ENCODE measurements around the gene XG. TPM values are rescaled to one million over a fixed set of nuclear protein-coding genes. Genes with fewer than 3 reads are reported as not detected.

Gene XG, protein sequence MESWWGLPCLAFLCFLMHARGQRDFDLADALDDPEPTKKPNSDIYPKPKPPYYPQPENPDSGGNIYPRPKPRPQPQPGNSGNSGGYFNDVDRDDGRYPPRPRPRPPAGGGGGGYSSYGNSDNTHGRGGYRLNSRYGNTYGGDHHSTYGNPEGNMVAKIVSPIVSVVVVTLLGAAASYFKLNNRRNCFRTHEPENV
- total RNA-seq (2022; extraction: Qiagen RNA extraction; ENCODE audit: low read depth) = not detected in 5 replicates

DNA sequence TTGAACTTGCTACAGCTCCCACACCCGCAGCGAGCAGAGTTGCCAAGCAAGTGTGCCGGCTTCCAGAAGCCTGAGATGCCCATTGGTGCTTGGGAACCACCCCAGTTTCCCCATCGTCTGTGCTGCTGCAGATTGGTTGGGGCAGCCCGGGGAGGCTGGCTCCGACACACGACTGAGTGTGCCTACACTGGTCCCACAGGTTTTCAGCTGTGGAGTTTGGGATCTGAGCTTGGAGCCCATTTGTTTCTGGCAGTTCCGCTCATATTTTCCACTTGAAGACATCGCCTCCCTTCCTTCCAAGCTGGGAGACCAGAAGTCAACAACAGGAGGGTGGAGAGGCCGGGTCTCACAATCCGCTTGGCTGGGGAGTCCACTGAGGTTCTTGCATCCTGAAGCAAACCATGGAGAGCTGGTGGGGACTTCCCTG lies at the start of gene XG:
Gene XG, plus strand, starts transcription at position 167 of the 427 bp plus-strand sequence. Its CDS starts 235 bp downstream, at position 402.

DNA sequence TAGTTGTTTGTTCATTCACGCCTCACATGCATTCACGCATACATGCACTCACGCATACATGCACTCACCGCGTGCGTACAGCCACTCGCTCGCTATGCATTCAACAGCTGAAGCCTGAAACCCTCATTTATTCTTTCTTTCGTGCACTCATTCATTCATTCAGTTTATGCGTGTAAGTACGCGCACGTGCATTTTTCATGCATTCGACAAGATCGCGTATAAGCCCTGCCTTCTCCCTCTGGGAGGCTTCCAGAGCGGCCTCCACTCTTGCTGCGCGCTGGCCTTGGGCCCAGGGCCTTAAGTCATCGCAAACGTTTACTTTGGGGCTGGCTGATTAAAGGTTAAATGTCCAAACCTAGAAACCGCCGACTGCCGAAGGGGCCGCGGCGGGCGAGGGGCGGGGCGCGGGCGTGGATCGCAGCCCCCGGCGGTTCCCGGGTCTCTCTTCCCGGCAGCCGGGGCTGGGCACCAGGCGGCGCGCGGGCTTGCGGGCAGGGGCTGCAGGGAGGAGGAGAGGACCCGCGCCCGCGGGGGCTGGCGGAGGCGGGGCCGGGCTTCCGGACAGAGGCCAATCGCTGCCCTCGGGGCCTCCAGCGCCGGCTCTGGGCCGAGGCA lies 76.6 kb downstream of the XG start, which contains the start of gene GYG2:
Gene GYG2, plus strand, starts transcription at position 587 of the 615 bp plus-strand sequence. CDS start 1,259 bp downstream, outside the sequence.

Other genes starting within 250 kb of the XG start
- gene CD99, start 60.7 kb upstream of the XG start, total RNA-seq (2022; extraction: Qiagen RNA extraction; ENCODE audit: low read depth) = 245 to 271 TPM (median 264 TPM) in 5 replicates
- gene GYG2, start 76.9 kb downstream of the XG start, total RNA-seq (2022; extraction: Qiagen RNA extraction; ENCODE audit: low read depth) = 3.5 to 5.4 TPM (median 4.4 TPM) in 5 replicates
- 10.5 to 13.1 TPM (median 11.7 TPM) in 5 replicates for gene ARSD, start 177.3 kb downstream of the XG start, total RNA-seq (2022; extraction: Qiagen RNA extraction; ENCODE audit: low read depth)